SK-N-SH (cell line): ENCODE data around the gene EBF4. TPM values are rescaled to one million over a fixed set of nuclear protein-coding genes. Genes with fewer than 3 reads are reported as not detected.

Experiments
- CTCF ChIA-PET: fragments of 300-600, 350-600 bp; formaldehyde crosslinking; extraction: SDS; loops from one replicate; lab custom pipeline; 2021; lab: Yijun Ruan, JAX
- POLR2A ChIA-PET: fragments of 350-600 bp; sonication (Branson Sonifier 250); formaldehyde crosslinking; extraction: SDS; loops from one replicate; lab custom pipeline; 2020; ENCODE audit warnings: antibody characterized with exemption, inconsistent platforms; lab: Yijun Ruan, JAX
- DNase-seq: peaks from one replicate; pipeline ENCODE4 v3.0.0; 2012
- H2AFZ ChIP-seq: fragments of 200-600 bp; sonication (generic); 2 replicates; pipeline ENCODE4 v1.8.1; 2016; ENCODE audit warnings: antibody characterized with exemption, mild to moderate bottlenecking, low read depth
- H3F3A ChIP-seq: fragments of 200-600 bp; sonication (generic); replicated peaks from 2 replicates; pipeline ENCODE3; 2016; ENCODE audit warnings: antibody characterized with exemption, mild to moderate bottlenecking; ENCODE audit not compliant: insufficient read depth
- H3K27ac ChIP-seq, 2 experiments: fragments of 200-500 bp in 1 of 2; fragments of 200-600 bp in 1 of 2; sonication (Bioruptor generic) in 1 of 2; sonication (generic), shearing (Covaris generic) in 1 of 2; 2 replicates each; pipeline versions ENCODE4 v1.5.1 to v1.6.1; 2014 to 2016; ENCODE audit warnings: low read depth in 2 of 2, inconsistent platforms in 1 of 2, low read length in 1 of 2, mild to moderate bottlenecking in 1 of 2, mixed read lengths in 1 of 2
- H3K27me3 ChIP-seq: fragments of 200-600 bp; sonication (generic), shearing (Covaris generic); 2 replicates; pipeline ENCODE4 v1.6.1; 2016; ENCODE audit warnings: mixed run types; ENCODE audit not compliant: insufficient read depth
- H3K36me3 ChIP-seq, 2 experiments: fragments of 200-500 bp in 1 of 2; fragments of 200-600 bp in 1 of 2; sonication (Bioruptor generic) in 1 of 2; sonication (generic) in 1 of 2; replicated peaks in 1 of 2; 2 replicates each; pipeline versions ENCODE3 to v1.5.1; 2014 to 2016; ENCODE audit warnings: low read length in 1 of 2, mild to moderate bottlenecking in 1 of 2; ENCODE audit not compliant: insufficient read depth in 2 of 2, control insufficient read depth in 1 of 2
- H3K4me1 ChIP-seq, 2 experiments: fragments of 200-500 bp in 1 of 2; fragments of 200-600 bp in 1 of 2; sonication (Bioruptor generic) in 1 of 2; sonication (generic), shearing (Covaris generic) in 1 of 2; 2 replicates each; pipeline versions ENCODE4 v1.5.1 to v1.6.1; 2014 to 2016; ENCODE audit warnings: low read depth in 1 of 2, low read length in 1 of 2, mixed run types in 1 of 2; ENCODE audit not compliant: insufficient read depth in 2 of 2, control insufficient read depth in 1 of 2
- H3K4me2 ChIP-seq: fragments of 200-600 bp; sonication (generic), shearing (Covaris generic); 2 replicates; pipeline ENCODE4 v1.6.1; 2017; ENCODE audit warnings: mixed run types
- H3K4me3 ChIP-seq, 2 experiments: fragments of 200-500 bp in 1 of 2; fragments of 200-600 bp in 1 of 2; sonication (Bioruptor generic) in 1 of 2; sonication (generic), shearing (Covaris generic) in 1 of 2; 2 replicates each; pipeline versions ENCODE4 v1.5.1 to v1.8.1; 2014 to 2016; ENCODE audit warnings: low read depth in 2 of 2, inconsistent platforms in 1 of 2, low read length in 1 of 2, mild to moderate bottlenecking in 1 of 2, mixed read lengths in 1 of 2, moderate library complexity in 1 of 2
- H3K79me2 ChIP-seq: fragments of 200-600 bp; sonication (generic); 2 replicates; pipeline ENCODE4 v1.8.1; 2017; ENCODE audit warnings: mild to moderate bottlenecking; ENCODE audit not compliant: insufficient read depth
- H3K9ac ChIP-seq: fragments of 200-600 bp; sonication (generic); 2 replicates; pipeline ENCODE4 v1.6.1; 2017; ENCODE audit warnings: mixed run types
- H3K9me2 ChIP-seq: fragments of 200-600 bp; sonication (generic); 2 replicates; pipeline ENCODE4 v1.6.1; 2017; ENCODE audit warnings: mixed run types
- H3K9me3 ChIP-seq: fragments of 200-600 bp; sonication (generic); 2 replicates; pipeline ENCODE4 v1.6.1; 2017; ENCODE audit warnings: mixed run types, mild to moderate bottlenecking, moderate library complexity
- H4K20me1 ChIP-seq: fragments of 200-600 bp; sonication (generic); 2 replicates; pipeline ENCODE4 v1.6.1; 2017; ENCODE audit warnings: mild to moderate bottlenecking, mixed run types; ENCODE audit not compliant: insufficient read depth
- FOXJ3 ChIP-seq: sonication (generic); formaldehyde crosslinking; IDR thresholded peaks from 2 replicates; pipeline ENCODE4 v1.5.1; 2020; ENCODE audit warnings: mild to moderate bottlenecking, missing genetic modification reagents
- FOXM1 ChIP-seq: IDR thresholded peaks from 2 replicates; pipeline ENCODE4 v1.4.0; 2012; ENCODE audit warnings: low read depth, mild to moderate bottlenecking
- IRF3 ChIP-seq: fragments of 150-350 bp; IDR thresholded peaks from 2 replicates; pipeline ENCODE4 v1.6.1; 2016; ENCODE audit warnings: mild to moderate bottlenecking, low read depth, low read length
- JUND ChIP-seq: IDR thresholded peaks from 2 replicates; pipeline ENCODE4 v1.4.0; 2012
- REST ChIP-seq: IDR thresholded peaks from 2 replicates; pipeline ENCODE4 v1.6.1; 2012; ENCODE audit warnings: mild to moderate bottlenecking, low read depth, low read length, moderate library complexity
- RFX5 ChIP-seq: IDR thresholded peaks from 2 replicates; pipeline ENCODE4 v1.6.1; 2012; ENCODE audit warnings: mild to moderate bottlenecking, improper control_type of control experiment, low read length
- USF2 ChIP-seq: fragments of 150-350 bp; IDR thresholded peaks from 2 replicates; pipeline ENCODE4 v1.6.1; 2017; ENCODE audit warnings: antibody characterized with exemption, low read length, low read depth, borderline replicate concordance
- WGBS: methylation state at CpG from one replicate; pipeline ENCODE4 v1.1.6; 2017; ENCODE audit warnings: low lambda C conversion rate; 5-methylcytosine and 5-hydroxymethylcytosine counted together
- polyA plus RNA-seq, 3 experiments: library from polyadenylated mRNA; depleted of rRNA; stranded (reverse); fragments of >200 nt; gene quantifications; 2 replicates each; pipeline ENCODE4 v1.2.3, GENCODE V29; 2012

The EBF4 gene
- polyA plus RNA-seq, 1 of the 3 experiments (the other 2 are of a cell fraction), result 20.6 TPM

- Histone ChIP-seq H3K79me2 (no peaks in the 10 kb centered on the region), H3K9ac (no peak overlapping the region), H3K9me3 (peaks cover 9% of the 10 kb centered on the region), H3K4me3 (no peak overlapping the region), H3F3A (no peaks in the 10 kb centered on the region), H3K36me3 (no peaks in the 10 kb centered on the region), H3K4me2 (no peak overlapping the region), H2AFZ (no peak overlapping the region), H4K20me1 (no peaks in the 10 kb centered on the region), H3K27ac (no peak overlapping the region), H3K27me3 (no peaks in the 10 kb centered on the region), H3K9me2 (no peaks in the 10 kb centered on the region), H3K4me1 (no peaks in the 10 kb centered on the region)
- CTCF ChIA-PET, result no interaction called here
- POLR2A ChIA-PET, result interaction anchor here (2.1 kb wide), 1 partner anchor 25 kb away, joined by 6 read pairs; the partner anchor contains the start of gene CPXM1
- TF ChIP-seq FOXM1, result no peak
- TF ChIP-seq IRF3, result no peak
- no peak for TF ChIP-seq USF2
- no peak for TF ChIP-seq RFX5
- TF ChIP-seq REST, result no peak
- peak; percentile 39 for DNase-seq
- WGBS, result 59% methylated on average over 3 of the region's 3 CpGs
These were observed 82.6 kb downstream of the EBF4 start for GRCh38 chr20:2775139-2775538.

GRCh38 chr20:2778602-2779321, 86.2 kb downstream of the EBF4 start:
- TF ChIP-seq USF2 (no peak), JUND (no peak), FOXJ3 (CRISPR knock-in tag) (no peak)
- H3K9ac ChIP-seq, result no peak overlapping the region
- H3K27ac ChIP-seq, result no peak overlapping the region
- no peaks in the 10 kb centered on the region for H3K36me3 ChIP-seq
- H3K9me3 ChIP-seq, result peaks cover 9% of the 10 kb centered on the region
- 66% methylated on average over 10 of the region's 10 CpGs for WGBS
- ChIA-PET POLR2A (no interaction called here), CTCF (interaction anchor here (1.0 kb wide), 1 partner anchor 74 kb away, joined by 4 read pairs; no protein-coding TSS in a partner anchor)
- no peaks in the 10 kb centered on the region for H3K4me1 ChIP-seq
- no peak overlapping the region for H3K4me2 ChIP-seq
- DNase-seq, result no peak
- no peak overlapping the region for H3K4me3 ChIP-seq
- no peak overlapping the region for H2AFZ ChIP-seq
- H4K20me1 ChIP-seq, result no peaks in the 10 kb centered on the region
- H3K79me2 ChIP-seq, result no peaks in the 10 kb centered on the region
- H3K9me2 ChIP-seq, result no peaks in the 10 kb centered on the region
- no peaks in the 10 kb centered on the region for H3K27me3 ChIP-seq
- no peaks in the 10 kb centered on the region for H3F3A ChIP-seq
